ENCODE results near the gene GPR85.
"Not testable (repeated sequence)": the region's sequence is repeated elsewhere in the genome, so short reads cannot be mapped to it uniquely, and the experiment has no call there.

Gene GPR85

DNA sequence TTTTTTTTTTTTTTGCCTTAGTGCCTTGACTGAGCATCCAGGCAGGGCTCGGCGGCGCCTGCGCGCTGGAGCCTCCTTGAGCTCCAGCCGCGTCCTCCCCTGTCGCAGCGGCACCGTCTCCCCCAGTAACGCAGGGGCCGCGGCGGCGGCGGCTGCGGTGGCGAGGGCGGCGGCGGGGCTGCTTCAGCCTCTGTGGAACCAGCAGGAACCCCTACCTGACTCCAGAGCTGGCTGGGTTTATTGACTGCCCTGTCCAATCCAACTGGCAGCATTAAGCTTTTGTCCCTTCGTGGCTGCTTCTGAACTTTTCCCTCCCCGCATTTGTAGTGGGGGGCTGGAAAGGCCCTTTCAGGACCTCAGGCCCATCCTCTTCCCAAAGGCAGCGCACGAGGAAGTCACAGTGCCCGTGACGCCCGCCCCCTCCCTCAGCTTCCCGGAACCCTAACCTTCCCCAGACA is at the start of gene GPR85:
TSS of gene GPR85 (minus strand) at position 397 of the 458 bp plus-strand sequence. CDS start 2,106 bp downstream, outside the sequence.
- peak; percentile 57 for DNase-seq

DNA sequence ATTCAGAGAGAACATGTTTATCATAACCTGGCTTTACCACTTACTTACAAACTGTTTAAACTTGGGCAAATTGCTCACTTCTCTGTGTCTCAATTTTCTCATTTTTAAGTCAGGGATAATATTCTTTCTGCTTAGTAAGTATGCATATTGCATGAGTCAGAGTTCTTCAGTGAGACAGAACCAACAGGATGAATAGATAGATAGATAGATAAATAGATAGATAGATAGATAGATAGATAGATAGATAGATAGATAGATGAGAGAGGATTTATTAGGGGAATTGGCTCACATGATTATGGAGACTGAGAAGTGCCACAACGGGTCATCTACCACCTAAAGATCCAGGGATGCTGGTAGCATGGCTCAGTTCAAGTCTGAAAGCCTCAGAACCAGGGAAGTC is 47.4 kb upstream of the GPR85 start:
- no peak for DNase-seq

- peak; percentile 23 for DNase-seq
Measured at GRCh38 chr7:113131367-113131766, 44.7 kb upstream of the GPR85 start.

- DNase-seq = no peak
Measured at GRCh38 chr7:113128031-113128430, 41.4 kb upstream of the GPR85 start.

GRCh38 chr7:113125728-113126127 is 39.1 kb upstream of the GPR85 start:
- DNase-seq = no peak

DNA sequence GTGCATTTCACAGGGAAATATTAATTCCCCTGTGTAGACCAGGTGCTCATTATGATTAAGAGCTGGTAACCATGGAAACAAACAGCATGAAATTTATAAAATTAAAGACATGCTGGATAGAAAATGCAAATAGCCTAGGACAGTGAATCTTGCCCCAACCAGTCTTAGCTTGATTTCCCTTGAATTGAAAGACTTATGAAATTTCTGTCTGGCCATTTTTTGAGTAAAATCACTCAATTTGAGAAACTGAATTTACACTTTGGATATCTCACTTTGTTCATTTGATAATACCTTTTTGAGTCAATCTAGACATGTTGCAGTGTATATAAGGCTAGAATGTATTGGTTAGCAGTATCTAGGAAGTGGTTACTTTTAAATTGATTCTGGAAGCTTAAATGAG is 36.1 kb upstream of the GPR85 start:
- DNase-seq = no peak

GRCh38 chr7:113120647-113121046 is 34.0 kb upstream of the GPR85 start:
- no peak for DNase-seq

GRCh38 chr7:113119429-113119828 is 32.8 kb upstream of the GPR85 start:
- DNase-seq = peak; percentile 81

- peak; percentile 95 for DNase-seq
Measured at GRCh38 chr7:113118074-113118959, 31.7 kb upstream of the GPR85 start, which contains the start of gene SMIM30. TSS of gene SMIM30 (minus strand) at chr7:113118554. CDS start at chr7:113117578, 976 bp downstream.

- not testable (repeated sequence) for DNase-seq
Measured at GRCh38 chr7:113117374-113117774, 30.7 kb upstream of the GPR85 start.

DNA sequence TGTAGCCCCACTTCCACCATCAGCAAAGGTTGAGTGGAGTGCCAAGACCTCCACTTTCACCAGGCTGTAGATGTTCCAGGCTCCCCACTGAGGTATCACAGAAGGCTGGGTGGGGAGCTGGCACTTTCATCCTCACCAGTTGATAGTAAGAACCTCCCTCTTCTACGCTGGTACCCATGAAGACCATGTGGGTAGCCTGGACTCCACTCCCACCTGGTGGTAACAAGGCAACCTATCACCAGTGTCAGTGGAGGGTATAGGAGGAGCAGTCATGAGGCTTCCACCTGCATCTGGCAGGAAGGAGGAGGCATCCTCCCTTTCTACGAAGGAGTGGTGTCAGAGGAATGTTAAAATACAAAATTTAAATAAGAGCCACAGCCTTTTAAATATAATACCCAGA is 27.3 kb upstream of the GPR85 start:
- no peak for DNase-seq

DNA sequence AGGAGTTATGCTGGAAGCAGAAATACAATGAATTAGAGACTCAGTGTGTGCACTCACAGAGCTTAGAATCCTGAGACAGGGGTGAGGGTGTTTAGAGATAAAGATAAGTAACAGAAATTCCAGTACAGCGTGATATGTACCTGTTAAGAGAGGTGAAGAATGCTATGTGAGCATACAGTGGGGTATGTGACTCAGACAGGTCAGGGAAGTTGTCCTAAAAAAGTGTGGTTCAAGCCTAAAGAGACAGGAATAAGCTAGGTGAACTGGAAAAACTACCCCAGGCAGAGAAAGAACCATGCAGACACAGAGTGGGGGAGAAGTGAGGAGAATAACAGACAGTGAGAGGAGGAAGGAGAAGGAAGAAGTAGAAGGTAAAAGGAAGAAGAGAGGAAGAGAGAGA is 23.1 kb upstream of the GPR85 start:
- no peak for DNase-seq

GRCh38 chr7:113100121-113100603 is 13.5 kb upstream of the GPR85 start:
- DNase-seq = no peak

DNA sequence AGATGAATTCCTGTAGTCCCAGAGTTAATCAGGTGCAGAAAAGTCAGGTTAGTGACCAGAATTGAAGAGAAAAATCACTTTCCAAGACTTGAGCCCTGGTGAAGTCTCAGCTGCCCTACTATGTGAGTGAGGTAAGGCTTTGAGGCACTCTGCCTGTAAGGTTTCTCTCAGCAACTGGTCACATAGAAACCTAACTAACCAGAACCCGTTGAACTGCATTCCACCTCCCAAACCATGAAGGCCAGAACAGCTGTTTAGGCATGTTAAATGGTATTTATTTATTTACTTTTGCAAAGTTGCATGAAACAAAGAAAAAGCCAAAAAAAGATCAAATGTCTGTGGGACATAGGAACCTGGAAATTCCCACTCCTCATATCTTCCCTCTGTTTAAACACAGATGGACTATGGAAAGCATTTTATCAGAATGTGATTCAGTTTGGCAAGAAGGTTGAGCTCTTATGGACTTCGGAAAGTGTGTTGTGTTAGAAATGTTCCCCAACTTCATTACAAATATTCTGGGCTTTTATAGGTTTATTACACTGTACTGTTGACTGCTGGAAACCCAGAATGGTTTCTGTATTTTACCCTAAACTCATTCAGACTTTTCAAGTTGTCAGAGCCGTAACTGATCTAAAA is 12.8 kb upstream of the GPR85 start:
- no peak for DNase-seq

DNA sequence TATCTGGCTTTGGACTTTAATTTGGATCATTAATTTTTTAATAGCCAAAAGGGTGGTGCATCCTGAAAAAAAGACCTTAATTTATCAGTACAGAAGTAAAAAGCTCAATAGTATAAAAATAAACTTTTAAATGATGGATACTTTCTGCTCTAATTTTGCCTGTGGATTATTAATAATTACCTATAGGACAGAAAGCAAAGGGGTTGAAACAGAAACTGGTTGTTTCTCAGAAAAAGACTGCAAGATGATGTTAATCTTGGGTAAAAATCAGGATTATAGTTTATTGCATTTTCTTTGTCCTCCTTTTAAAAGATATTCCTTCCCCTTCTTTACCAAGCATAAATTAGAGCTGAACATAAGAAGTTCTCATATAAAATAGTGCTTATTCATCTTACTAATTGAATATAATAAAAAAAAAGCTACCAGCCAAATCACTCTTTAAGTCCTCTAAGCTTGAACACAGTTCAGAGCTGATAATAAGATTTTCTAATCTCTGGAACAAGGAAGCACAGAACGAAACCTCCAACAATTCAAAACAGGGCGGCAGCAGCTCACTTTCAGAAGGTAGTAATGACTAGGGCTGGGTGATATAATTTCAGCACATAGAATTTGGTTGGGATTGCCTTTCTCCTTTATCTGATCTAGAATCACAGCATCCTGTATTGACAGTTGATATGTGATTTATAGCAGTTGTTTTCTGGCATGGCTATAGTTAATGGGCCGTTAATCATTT is 8.1 kb upstream of the GPR85 start:
- no peak for DNase-seq

GRCh38 chr7:113093561-113093960 is 6.9 kb upstream of the GPR85 start:
- DNase-seq = no peak

DNA sequence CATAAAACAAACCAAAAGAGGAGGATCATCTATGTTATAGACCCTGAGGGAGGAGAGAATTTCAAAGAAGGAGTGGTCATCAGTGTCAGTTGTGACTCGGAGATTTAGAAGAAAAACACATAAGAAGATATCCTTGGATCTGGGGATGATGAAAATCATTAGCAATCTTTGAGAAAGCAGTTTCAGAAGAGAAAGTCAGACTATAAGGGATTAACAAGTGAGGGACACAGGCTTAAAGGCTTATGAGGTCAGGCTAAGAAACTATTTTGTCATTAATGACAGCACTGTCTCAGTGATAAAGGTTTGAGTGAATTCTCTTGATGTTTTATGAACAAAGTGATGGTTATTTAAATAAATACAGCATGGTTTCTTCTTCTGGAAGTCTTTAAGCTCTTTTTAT is 6.1 kb upstream of the GPR85 start:
- DNase-seq = no peak

DNA sequence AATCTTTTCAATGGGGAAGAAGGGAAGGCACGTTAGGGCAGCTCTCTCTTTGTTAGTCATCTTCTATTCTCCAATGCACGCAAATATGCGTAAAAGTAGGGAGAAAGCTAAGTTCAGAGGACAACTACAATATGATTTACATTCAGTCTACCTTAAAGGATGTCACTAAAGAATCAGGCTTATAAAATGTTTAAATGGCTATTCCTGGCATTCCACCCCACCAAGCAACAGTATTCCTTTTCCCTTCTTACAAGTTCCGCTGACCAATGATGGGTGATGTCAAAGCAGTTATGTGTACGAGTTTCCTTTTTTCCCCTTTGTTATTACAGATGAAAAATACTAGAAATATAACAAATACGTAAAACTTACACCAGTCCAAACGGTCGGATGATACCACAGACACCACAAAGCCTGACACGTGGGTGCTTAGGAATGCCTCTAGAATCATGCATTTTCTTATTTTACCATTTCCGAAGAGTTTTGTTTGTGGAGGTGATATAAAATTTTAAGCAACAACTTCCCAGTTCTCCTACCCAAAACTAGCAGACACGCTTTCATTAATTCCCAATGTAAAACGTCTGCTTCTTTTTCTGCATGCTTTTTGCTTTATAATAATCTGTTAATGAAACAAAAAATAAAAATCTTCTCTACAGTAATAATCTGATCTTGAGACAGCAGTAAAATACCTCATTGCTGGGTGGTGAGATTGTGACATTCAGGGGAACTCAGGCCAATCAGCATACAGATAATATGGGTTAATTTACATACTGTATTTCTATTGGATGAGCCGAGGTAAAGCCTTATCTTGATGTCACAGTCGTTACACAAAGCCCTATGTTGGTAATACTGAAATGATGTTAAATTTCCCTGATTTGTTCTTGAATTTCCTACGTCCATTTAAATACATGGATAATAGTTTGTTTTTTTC is 708 bp upstream of the GPR85 start:
- DNase-seq = peak; percentile 20

GRCh38 chr7:113085781-113086390 is 741 bp downstream of the GPR85 start:
- peak; percentile 50 for DNase-seq

GRCh38 chr7:113084496-113085172 is 2.0 kb downstream of the GPR85 start:
- DNase-seq = no peak

Measured in NCI-H526 treated with DMSO at 0.1 percent for 48 hours (cell line).